A204.1 (cell line): ENCODE measurements around the gene ADGRG2.
"Not testable (repeated sequence)": the region's sequence is repeated elsewhere in the genome, so short reads cannot be mapped to it uniquely, and the experiment has no call there.

ENCODE experiments used
- FAIRE-seq: peaks from 2 replicates; lab custom pipeline; 2012; peaks lifted over from hg19 to GRCh38; lab: Jason Lieb, UNC

The ADGRG2 gene

DNA sequence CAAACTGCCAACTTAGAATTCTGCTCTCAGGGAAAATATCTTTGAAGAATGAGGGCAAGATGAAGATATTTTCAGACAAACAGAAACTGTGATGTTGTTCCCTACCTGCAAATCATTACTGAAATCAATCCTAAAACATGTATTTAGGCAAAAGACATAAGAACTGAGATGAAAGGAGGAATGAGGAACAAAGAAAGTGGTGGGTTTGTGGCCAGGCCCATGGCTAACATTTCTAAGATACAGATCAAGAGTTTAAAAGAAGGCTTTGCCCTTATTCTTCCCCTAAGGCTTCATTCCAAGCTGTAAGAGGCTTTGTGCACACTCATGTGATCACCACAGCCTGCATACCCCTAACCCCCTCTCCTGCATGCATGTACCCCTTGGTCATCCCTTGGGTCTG lies 46.5 kb downstream of the ADGRG2 start:
- no peak for FAIRE-seq

DNA sequence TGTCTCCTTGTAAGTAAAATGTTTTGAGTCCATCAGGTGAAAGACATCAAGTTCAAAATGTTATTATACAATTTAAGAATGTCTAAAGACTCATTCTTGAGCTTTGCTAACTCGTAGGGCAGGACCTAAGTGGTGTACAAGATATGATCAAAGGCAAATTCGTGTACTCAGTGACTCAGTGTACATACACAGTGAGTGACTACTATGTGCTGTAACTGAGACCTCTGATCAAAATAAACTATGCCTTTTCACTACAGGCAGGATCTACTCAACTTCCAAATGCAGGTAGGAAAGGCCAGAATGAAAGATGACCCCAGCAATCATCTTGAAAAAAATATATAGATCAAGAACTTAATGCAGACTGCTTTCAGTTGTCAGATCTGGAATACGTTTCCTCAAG lies 49.9 kb downstream of the ADGRG2 start:
- FAIRE-seq = no peak

DNA sequence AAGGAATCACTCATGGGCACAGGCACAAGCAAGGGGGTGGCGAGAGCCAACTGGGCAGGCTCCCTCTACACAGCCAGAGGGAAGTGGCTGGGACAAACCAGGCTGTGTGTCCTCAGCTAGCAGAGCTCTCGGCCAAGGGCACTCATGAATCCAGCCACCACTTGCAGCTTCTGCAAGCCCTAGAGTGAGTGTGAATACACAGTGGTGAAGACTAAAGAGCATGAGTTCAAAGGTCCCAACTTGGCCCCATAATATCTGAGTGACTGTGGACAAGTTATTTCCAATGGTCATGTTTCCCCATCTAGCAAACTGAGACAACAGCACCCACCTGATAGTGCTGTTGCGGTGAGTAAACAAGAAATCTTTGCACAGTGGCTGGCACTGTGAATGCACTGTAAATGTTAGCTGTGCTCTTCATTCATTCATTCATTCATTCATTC lies 51.7 kb downstream of the ADGRG2 start:
- no peak for FAIRE-seq

DNA sequence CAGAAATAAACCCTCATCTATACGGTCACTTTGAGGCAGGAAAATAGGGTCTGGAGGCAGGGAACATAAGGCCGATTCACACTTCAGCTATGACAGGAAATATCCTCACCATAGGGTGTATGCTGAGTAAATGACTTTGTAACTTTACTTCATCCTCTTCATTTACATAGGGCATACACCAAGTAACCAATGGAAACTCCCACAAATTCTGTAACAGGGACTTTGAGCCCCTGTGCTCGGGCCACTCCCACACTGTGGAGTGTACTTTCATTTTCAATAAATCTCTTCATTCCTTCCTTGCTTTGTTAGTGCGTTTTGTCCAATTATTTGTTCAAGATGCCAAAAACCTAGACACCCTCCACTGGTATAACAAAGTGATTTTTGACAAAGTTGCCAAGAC lies 55.3 kb downstream of the ADGRG2 start:
- FAIRE-seq = not testable (repeated sequence)

DNA sequence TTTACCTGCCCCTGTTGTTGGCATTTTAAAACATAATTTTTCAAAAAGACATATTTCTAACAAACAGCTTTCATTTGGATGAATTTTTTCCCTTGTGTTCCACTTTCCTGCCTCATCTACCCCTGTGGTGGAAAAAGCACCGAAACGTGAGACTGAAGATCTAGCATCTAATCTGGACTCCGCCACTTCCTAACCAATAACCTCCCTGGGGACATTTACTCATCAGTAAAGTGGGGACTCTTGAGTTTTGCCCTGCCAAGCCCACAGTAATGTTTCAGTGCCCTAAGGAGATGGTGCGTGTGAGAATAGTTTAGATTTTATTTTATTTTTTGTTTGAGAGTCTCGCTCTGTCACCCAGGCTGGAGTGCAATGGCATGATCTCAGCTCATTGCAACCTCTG lies 56.7 kb downstream of the ADGRG2 start:
- FAIRE-seq = no peak

DNA sequence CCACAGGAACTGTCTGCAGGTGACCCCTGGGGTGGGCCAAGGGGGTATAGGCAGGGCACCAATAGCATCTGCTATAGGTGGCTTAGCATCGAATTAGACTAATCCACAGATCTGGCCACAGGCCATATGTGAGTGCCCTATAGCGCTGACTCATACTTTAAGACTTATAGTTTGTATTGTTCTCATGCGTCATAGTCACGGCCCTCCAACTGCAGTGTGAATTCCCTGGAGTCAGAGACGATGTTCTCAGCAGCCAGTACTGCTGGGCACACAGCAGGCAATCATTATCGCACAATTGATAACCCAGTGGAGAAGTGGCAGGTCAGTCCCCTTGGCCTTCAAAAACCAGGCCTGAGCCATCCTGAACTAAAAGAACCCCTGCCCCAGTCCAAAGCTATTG lies 58.1 kb downstream of the ADGRG2 start:
- FAIRE-seq = no peak

DNA sequence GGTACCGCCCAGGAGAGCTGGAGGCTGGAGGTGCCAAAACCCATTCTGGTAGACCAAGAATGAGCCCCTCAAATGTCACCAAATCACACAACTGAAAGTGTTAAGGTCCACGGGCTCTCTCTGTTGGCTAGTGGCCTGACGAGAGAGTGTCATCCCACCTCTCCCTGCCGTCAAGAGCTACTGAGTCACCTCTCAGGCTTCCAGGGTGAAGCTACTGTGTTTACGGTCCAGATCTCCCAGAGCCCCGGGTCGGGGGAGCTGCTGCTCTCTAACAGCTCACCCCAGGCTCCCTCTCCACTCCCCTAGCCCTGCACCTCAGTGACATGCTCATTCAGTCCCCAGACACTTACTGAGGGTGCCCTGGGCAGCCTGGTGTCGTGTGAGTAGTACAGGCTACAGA lies 59.2 kb downstream of the ADGRG2 start:
- no peak for FAIRE-seq

GRCh38 chrX:19059067-19059466 lies 63.2 kb downstream of the ADGRG2 start:
- FAIRE-seq = no peak

DNA sequence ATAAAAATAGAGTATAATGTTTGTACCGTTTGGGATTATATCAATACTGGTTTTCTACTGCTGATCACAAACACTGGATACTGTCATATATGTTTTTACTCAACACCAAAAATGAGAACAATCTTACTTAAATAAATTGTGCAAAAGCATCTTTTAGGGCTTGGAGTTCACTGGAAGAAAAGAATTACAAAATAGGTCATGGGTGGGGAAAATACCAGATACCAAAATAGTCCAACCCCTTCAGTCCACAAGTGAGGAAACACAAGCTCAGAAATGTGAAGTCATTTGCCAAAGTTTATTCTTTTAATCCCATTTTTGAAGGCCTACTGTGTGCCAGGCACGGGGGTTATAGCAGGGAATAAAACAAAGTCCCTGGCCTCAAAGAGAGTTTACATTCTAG lies 64.4 kb downstream of the ADGRG2 start:
- no peak for FAIRE-seq

- FAIRE-seq = no peak
Observed at GRCh38 chrX:19049110-19049509, 73.2 kb downstream of the ADGRG2 start.

DNA sequence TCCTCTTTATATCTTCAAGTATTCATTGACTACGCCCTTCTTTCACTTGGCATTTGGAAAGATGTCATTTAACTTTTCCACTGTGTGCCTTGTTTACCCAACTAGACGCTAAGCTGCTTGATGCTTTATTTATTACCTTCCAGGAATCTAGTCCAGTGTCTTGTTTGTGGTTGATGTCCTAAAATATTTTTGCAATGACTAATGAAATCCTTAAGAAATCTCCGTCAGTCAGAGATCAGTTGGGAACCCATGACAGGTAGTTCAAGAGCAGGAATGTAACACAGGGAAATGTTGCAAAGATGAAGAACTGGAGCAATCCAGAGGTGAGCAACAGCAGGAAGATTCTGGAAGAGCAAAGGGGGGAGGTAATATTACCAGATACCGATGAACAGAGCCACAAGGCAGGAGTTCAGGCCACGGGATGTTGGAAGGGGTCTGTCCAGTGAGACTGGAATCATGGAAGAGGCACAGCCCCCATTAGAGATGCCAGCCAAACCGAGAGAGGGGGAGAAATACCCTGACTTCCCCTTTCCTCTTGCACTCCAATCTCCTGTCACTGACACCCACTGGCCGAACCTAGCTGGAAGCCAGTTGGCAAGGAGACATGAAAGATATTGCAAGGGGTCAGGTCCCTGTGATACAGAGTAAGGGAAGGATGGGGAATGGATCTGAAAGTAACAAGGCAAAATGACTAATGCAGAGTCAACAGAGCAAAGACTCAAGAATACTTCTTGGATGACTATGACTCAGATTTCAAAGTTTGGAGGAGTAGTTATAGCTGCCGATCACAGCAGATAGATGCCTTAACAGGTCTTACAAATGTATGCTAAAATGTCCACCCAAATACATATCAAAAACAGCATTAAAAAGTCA lies 75.7 kb downstream of the ADGRG2 start:
- no peak for FAIRE-seq

- peak; percentile 90 for FAIRE-seq
Observed at GRCh38 chrX:19040373-19040772, 81.9 kb downstream of the ADGRG2 start.

GRCh38 chrX:19034025-19034424 lies 88.2 kb downstream of the ADGRG2 start:
- no peak for FAIRE-seq

DNA sequence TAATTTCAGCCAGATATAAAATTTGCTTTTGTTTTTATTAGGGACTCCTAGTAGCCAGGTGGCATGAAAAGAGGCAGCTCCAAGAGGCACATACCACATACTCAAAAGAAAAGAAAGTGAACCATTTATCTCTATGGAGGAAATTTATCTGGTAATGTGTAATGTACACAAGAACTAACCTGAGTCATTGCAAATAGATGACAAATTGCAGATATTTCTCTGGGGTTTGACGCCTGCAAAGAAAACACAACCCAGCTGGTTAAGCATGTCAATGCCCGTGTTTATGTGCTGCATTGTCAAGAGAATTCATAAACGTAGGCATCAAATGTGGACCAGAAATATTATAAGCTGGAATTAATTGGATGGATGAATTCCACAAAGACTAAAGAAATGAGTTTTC lies 91.5 kb downstream of the ADGRG2 start:
- FAIRE-seq = no peak

DNA sequence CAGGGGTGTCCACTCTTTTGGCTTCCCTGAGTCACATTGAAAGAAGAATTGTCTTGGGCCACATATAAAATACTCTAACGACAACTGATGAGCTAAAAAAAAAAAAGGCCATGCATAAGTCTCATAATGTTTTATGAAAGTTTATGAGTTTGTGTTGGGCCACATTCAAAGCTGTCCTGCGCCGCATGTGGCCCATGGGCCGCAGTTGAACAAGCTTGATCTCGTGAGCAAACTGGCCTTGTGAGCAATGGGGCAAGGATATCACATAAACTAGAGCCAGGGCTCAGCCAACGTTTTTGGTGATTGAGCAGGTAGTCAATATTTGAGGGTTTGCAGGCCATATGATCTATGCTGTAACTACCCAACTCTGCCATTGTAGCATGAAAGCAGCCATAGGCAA lies 93.7 kb downstream of the ADGRG2 start:
- no peak for FAIRE-seq

GRCh38 chrX:19024366-19024765 lies 97.9 kb downstream of the ADGRG2 start:
- no peak for FAIRE-seq

- FAIRE-seq = no peak
Observed at GRCh38 chrX:19019996-19020395, 102.3 kb downstream of the ADGRG2 start.

- no peak for FAIRE-seq
Observed at GRCh38 chrX:19017271-19017670, 105.0 kb downstream of the ADGRG2 start.

- not testable (repeated sequence) for FAIRE-seq
Observed at GRCh38 chrX:19016614-19017013, 105.7 kb downstream of the ADGRG2 start.

DNA sequence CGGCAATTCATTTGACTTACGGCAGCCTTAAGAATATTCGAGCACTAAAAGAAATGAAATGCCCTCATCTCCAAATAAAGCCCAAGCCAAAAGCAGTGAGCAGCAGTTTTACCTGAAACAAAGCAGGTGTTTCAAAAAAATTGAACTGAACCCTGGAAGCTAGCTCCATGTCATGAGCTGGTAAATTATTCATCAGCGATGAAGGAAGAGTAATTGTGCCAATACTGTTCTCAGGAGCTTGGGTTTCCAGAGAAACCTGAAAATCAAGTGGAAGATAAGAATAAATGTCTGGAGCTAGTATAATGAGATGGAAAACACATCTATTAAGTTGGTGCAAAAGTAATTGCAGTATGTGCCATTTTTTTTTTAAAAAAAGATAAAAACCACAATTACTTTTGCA lies 114.4 kb downstream of the ADGRG2 start:
- no peak for FAIRE-seq

DNA sequence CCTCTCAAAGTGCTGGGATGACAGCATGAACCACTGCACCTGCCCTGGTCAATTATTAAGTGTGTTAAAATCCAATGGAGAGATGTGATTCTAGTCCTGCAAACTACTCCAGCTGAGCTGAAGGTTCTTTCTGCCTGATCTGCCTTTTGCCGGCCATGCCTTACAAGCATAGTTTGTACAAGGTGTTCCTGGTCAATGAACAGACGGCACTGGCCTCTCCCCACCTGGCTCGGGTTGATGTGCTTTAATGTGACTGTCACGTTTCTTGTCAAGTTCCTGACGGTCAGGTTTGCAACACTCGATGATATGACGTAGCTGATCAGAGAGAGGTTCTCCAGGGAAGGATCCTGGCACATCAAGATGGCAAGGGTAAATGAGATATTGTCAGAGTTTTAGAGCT lies 115.3 kb downstream of the ADGRG2 start:
- no peak for FAIRE-seq

GRCh38 chrX:19005909-19006308 lies 116.4 kb downstream of the ADGRG2 start:
- FAIRE-seq = no peak

DNA sequence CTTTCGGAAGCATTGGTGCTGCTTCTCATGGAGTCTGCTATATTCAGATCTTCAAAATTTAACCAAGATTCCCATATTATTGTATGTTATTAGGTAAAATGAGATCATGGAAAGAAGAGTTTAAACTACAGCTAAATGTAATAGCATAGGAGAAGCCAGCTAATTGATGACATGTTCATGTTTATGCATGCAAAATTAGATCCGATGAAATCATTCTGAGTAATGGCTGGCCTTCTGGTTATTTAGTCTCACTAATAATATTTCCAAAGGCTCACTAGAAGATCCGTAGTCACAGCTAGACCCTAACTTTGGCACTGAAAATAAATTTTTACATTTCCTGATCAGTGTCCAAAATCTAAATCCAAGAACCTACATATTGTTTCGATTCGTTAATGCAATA lies 118.5 kb downstream of the ADGRG2 start:
- no peak for FAIRE-seq

DNA sequence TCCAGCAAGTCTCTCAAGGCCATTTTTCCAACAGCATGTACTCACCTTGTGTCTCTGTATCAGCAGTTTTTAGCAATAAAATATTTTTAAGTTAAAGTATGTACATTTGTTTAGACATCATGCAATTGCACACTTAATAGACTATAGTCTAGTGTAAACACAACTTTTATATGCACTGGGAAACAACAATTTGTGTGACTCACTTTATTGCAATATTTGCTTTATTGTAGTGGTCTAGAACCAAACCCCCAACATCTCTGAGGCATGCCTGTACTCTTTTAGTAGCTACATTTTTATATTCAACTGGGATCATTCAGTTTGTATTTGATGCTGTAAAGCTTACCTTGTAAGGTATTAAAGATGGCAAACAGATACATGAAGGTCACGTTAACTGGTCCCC lies 123.6 kb downstream of the ADGRG2 start:
- FAIRE-seq = no peak
